Measurements from ENCODE around the gene ZBTB4. TPM values are rescaled to one million over a fixed set of nuclear protein-coding genes. Genes with fewer than 3 reads are reported as not detected.

Gene ZBTB4
- total RNA-seq, 4 donors from 2014 or later = 22.7 to 116 (median 39.2) TPM

- DNase-seq = no peak
- intact Hi-C loops (cut with DNase I; ENCODE audit: low total_unique reads) = no loop called here
- H3K4me3 ChIP-seq = no peak overlapping the region
- no peaks in the 10 kb centered on the region for H3K27me3 ChIP-seq
- H3K27ac ChIP-seq = no peak overlapping the region
- H3K4me1 ChIP-seq = no peaks in the 10 kb centered on the region
- no peaks in the 10 kb centered on the region for H3K9me3 ChIP-seq
- H3K36me3 ChIP-seq = no peaks in the 10 kb centered on the region
- no peak for TF ChIP-seq POLR2A (IDR thresholded peaks at IDR 0.05)
- TF ChIP-seq, protein P1, sequence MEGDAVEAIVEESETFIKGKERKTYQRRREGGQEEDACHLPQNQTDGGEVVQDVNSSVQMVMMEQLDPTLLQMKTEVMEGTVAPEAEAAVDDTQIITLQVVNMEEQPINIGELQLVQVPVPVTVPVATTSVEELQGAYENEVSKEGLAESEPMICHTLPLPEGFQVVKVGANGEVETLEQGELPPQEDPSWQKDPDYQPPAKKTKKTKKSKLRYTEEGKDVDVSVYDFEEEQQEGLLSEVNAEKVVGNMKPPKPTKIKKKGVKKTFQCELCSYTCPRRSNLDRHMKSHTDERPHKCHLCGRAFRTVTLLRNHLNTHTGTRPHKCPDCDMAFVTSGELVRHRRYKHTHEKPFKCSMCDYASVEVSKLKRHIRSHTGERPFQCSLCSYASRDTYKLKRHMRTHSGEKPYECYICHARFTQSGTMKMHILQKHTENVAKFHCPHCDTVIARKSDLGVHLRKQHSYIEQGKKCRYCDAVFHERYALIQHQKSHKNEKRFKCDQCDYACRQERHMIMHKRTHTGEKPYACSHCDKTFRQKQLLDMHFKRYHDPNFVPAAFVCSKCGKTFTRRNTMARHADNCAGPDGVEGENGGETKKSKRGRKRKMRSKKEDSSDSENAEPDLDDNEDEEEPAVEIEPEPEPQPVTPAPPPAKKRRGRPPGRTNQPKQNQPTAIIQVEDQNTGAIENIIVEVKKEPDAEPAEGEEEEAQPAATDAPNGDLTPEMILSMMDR (IDR thresholded peaks at IDR 0.05) = no peak
Measured at GRCh38 chr17:7495906-7496434, 16.5 kb upstream of the ZBTB4 start.

DNA sequence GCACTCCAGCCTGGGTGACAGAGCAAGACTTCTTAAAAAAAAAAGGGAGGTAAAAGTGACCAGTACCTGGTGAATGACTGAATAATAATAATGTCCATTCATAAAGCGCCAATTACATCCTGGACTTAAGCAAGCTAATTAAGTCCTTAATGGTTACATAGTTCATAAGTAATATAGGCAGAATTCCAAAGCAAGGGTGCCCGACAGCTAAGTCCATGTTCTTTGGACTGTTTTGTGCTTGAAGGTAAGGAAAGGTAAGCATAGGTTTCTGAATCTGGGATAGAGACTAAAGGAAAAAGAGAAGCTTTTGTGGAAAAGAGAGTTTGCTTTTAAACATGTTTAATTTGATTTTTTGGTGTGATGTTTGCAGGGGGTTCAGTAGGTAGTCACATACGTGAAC, 14.5 kb upstream of the ZBTB4 start:
- no peaks in the 10 kb centered on the region for H3K4me1 ChIP-seq
- no peak overlapping the region for H3K4me3 ChIP-seq
- H3K9me3 ChIP-seq = no peaks in the 10 kb centered on the region
- H3K27ac ChIP-seq = no peak overlapping the region
- intact Hi-C loops (cut with DNase I; ENCODE audit: low total_unique reads) = no loop called here
- DNase-seq = no peak
- no peaks in the 10 kb centered on the region for H3K27me3 ChIP-seq
- H3K36me3 ChIP-seq = no peaks in the 10 kb centered on the region
- TF ChIP-seq, protein P1 (IDR thresholded peaks at IDR 0.05) = no peak
- no peak for TF ChIP-seq POLR2A (IDR thresholded peaks at IDR 0.05)

GRCh38 chr17:7491583-7491982, 12.2 kb upstream of the ZBTB4 start:
- no peaks in the 10 kb centered on the region for H3K4me1 ChIP-seq

DNA sequence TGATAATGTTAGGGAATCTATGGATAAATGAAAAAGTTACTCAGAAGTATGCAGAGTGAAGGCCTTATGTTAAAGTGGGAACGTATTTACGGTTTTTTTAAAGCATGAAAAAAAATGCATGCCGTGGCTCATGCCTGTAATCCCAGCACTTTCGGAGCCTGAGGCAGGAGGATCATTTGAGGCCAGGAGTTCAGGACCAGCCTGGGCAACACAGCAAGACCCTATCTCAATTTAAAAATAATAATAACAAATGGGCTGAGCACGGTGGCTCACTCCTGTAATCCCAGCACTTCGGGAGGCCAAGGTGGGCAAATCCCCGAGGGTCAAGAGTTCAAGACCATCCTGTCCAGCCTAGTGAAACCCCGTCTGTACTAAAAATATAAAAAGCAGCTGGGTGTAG, 10.7 kb upstream of the ZBTB4 start:
- intact Hi-C loops (cut with DNase I; ENCODE audit: low total_unique reads) = no loop called here
- H3K4me3 ChIP-seq = no peak overlapping the region
- no peaks in the 10 kb centered on the region for H3K9me3 ChIP-seq
- no peak for DNase-seq
- H3K27me3 ChIP-seq = no peaks in the 10 kb centered on the region
- no peak overlapping the region for H3K27ac ChIP-seq
- no peaks in the 10 kb centered on the region for H3K4me1 ChIP-seq
- H3K36me3 ChIP-seq = no peaks in the 10 kb centered on the region
- TF ChIP-seq, protein P1 (IDR thresholded peaks at IDR 0.05) = no peak
- TF ChIP-seq POLR2A (IDR thresholded peaks at IDR 0.05) = no peak

More at GRCh38 chr17:7491583-7491982, 12.2 kb upstream of the ZBTB4 start:
- Histone ChIP-seq H3K27me3 (no peaks in the 10 kb centered on the region), H3K27ac (no peak overlapping the region), H3K36me3 (no peaks in the 10 kb centered on the region), H3K9me3 (no peaks in the 10 kb centered on the region), H3K4me3 (no peak overlapping the region)
- no peak for TF ChIP-seq POLR2A (IDR thresholded peaks at IDR 0.05)
- TF ChIP-seq, protein P1 (IDR thresholded peaks at IDR 0.05) = no peak
- intact Hi-C loops (cut with DNase I; ENCODE audit: low total_unique reads) = no loop called here
- DNase-seq = no peak

DNA sequence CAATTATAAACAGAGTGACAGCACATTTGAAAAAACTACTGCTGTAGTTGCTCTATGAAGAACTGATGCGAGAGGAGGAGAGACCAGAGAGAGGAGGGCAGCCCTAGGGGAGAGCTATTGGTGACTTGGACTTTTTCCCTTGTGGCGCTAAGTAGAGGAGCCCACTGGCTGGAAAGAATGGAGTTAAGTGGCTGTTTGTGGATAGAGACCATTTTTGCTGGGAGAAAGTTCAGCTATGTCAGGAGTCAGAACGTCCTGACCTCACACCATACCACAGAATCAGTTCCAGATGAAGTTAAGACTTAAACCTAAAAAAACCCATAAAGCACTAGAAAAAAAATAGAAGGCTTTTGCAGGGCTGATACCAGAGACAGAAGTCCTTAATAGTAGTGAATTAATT, 6.8 kb upstream of the ZBTB4 start:
- no peaks in the 10 kb centered on the region for H3K36me3 ChIP-seq
- H3K9me3 ChIP-seq = no peaks in the 10 kb centered on the region
- no peak for DNase-seq
- peak overlapping the region; percentile 64 to 74 for H3K4me3 ChIP-seq
- intact Hi-C loops (cut with DNase I; ENCODE audit: low total_unique reads) = loop anchor here (10.0 kb wide), 1 partner anchor 51 kb away; the partner anchor contains the start of genes FGF11 and TMEM102
- H3K4me1 ChIP-seq = no peaks in the 10 kb centered on the region
- H3K27ac ChIP-seq = peak overlapping the region; percentile 82 to 98
- TF ChIP-seq POLR2A (IDR thresholded peaks at IDR 0.05) = no peak
- TF ChIP-seq, protein P1 (IDR thresholded peaks at IDR 0.05) = no peak
- no peaks in the 10 kb centered on the region for H3K27me3 ChIP-seq

Measured in uterus (tissue), 4 donors.